CD4-positive, alpha-beta T cell treated with Interferon gamma for 1 hour (primary cell): Measurements from ENCODE around the gene CAB39.

Experiments
- DNase-seq: peaks from one replicate; pipeline ENCODE4 v3.0.0-alpha.2; 2020

The CAB39 gene

GRCh38 chr2:230787101-230787500, 74.5 kb downstream of the CAB39 start:
- DNase-seq, result no peak

- no peak for DNase-seq
Measured at GRCh38 chr2:230788554-230789175, 76.0 kb downstream of the CAB39 start.

GRCh38 chr2:230790981-230791380, 78.3 kb downstream of the CAB39 start:
- no peak for DNase-seq

- peak; percentile 64 for DNase-seq
Measured at GRCh38 chr2:230793572-230794359, 81.1 kb downstream of the CAB39 start.

DNA sequence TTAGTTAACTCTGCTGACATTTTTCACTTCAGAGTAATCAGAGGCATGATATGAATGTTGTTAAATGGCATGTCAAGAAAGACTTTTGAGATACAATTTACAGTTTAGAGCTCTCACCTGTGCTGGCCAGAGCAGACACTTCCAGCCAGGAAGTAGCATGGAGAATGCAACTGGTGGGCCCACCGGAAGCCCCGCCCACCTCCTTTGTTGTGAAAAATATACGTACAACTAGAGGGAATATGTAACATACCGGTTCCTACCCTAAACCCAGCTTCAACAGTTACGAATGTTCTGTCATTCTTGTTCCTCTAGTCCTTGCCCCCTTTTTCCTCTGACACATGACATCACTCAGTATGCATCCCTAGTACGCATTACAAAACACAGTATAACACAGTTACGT, 81.9 kb downstream of the CAB39 start:
- no peak for DNase-seq

GRCh38 chr2:230795856-230796255, 83.2 kb downstream of the CAB39 start:
- no peak for DNase-seq

DNA sequence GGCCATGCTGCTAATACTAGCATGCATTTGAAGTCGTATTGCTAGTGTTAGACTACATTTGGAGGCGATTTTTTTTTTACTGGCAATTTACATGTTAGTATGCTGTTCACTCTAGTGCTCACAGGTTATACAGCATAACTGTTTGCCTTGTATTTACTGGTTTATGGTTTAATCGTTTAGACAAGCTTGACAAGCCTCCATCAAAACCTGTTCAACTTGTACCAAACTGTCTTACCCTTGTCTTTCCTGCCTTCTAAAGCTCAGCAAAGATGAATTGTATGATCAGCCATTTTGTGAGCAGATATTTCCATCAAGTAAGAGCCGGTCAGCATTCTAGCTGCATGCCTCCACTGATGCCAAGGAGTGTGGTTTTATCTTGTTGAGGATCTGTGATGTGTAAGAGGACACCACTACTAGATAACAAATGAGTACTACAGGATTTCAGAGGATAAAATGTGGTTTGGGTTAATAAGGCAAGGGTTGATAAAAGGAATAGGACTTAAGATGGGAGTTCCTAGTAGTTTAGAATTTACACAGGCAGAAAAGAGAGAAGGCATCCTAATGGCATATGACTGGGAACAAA, 83.7 kb downstream of the CAB39 start:
- DNase-seq, result no peak

DNA sequence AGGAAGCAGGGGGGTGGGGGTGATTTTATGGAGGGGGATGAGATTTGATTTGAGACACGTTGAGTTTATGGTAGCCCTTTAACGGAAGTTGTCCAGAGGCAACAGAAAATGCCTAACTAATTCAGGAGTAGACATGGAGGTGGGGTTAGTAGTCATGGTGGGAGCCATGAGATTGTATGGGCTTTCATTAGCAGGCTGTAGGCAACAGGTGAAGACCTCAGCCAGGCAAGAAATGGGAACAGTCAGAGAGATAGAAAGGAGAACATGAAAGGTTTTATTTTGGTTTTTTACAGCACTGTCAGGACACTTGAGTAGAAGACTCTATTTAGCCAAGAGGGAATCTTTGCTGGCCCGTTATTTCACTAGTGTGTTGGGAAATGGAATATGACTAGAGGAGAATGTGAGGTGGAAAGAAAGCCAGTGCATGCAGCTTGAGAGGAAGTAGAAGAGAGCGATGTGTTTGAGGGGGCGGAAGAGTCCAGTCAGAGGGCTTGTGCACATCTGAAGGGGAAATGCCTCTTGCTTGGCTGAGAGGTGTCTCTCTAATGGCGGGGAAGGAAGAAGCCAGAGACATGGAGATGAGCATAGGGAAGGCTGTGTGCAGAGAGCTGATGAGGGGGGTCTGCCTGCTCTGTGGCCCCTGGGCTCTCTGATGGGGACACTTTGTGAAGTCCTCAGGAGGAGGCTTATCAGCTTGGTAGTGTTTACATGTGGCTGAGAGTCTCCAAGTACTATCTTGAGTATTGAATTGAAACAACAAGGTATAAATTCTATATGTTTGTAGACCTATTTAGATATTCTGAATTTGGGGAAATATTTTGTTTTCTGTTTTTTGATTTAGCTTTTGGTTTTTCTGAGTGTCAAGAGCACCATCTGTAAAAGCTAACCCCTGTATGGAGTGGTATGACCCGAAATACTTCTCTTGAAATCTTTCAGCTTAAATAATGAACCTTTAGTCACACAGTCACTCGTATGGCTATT, 85.2 kb downstream of the CAB39 start:
- peak; percentile 16 for DNase-seq

- DNase-seq, result no peak
Measured at GRCh38 chr2:230798769-230799399, 86.2 kb downstream of the CAB39 start.

GRCh38 chr2:230805353-230806017, 92.8 kb downstream of the CAB39 start:
- DNase-seq, result no peak

DNA sequence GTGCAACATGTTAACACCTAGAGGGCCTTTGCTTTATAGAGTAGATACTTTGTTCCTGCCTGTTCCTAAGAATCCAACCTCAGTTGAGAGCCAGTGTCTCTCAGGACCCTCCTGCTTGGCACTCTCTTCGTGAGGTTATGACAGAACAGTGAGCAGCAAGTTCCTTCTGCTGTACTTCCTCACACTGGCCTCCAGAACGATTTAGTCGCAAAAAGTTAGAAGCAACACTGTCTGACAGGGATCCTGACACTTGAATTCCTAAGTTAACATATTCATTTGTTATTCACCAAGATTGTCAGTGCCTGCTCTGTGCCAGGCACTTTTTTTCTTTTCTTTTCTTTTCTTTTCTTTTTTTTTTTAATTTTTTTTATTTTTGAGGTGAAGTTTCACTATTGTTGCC, 95.1 kb downstream of the CAB39 start:
- no peak for DNase-seq

- no peak for DNase-seq
Measured at GRCh38 chr2:230809015-230809414, 96.4 kb downstream of the CAB39 start.

GRCh38 chr2:230809677-230810251, 97.1 kb downstream of the CAB39 start:
- no peak for DNase-seq

- no peak for DNase-seq
Measured at GRCh38 chr2:230811508-230811907, 98.9 kb downstream of the CAB39 start.

- no peak for DNase-seq
Measured at GRCh38 chr2:230812033-230812432, 99.4 kb downstream of the CAB39 start.

DNA sequence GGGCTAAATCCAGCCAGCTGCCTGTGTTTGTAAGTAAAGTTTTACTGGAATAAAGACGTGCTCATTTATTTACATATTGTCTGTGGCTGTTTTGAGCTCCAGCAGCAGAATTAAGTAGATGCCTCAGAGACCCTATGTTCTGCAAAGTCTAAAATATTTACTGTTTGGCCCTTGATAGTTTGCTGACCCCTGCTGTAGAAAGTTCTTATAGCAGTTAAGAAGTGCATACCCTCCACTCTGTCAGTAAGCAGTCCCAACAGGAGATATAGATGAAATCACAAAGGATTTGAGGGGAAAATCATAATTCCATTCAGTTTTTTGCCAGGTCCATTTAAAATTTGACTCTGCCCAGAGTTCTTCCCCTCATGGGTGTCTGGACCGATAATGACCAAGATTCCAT, 102.0 kb downstream of the CAB39 start:
- no peak for DNase-seq

- no peak for DNase-seq
Measured at GRCh38 chr2:230815088-230815487, 102.4 kb downstream of the CAB39 start.

DNA sequence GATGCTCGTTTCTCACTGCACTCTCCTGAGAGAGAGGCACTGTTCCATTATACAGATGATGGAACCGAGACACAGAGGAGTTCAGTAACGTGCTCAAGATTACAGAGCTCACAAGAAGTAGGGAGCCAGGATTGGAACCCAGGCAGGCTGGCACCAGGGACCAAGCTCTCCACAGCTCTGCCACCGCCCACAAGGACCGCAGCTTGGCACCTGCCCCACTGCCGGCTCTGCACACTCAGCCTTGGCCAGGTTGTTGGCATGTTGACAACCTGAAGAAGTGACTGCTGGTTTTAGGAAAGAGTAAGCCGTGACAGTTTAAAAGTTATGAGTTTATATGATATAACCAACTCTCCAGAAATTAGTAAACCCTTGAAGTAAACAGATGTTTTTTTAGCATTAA, 104.1 kb downstream of the CAB39 start:
- DNase-seq, result no peak

- DNase-seq, result no peak
Measured at GRCh38 chr2:230819433-230819832, 106.8 kb downstream of the CAB39 start.

DNA sequence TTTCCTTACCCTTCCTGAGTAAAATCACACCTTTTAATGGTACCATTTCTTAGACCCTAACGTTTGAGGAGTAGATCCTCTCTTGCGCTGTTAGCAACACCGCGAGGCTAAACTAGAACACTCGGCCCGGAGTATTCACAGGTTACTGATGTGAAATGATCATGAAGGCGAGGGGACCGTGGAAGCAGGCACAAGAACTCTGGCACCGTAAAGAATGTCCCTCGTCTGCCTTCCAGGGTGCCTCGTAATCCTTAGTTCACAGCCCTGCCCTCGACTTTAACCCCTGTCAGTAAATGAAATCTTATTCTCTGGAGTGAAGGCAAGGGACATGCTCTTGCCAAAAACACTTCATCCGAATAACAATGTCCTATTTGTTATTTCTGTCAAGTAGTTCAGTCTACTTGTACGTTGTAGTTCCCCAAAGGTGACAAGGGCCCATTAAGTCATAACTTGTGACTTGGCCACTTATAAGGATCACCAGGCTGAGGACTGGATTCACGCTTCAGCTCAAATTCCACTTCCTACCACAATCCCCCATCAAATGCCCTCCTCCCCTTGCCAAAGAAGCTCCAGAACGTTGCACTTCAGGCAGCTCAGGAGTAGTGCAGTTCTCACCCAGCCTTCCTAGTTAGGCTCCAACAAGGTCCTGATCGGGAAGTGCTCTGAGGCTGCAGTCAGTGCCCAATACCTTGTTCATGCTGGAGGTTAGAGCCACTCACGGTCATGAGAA, 108.8 kb downstream of the CAB39 start:
- DNase-seq, result no peak

DNA sequence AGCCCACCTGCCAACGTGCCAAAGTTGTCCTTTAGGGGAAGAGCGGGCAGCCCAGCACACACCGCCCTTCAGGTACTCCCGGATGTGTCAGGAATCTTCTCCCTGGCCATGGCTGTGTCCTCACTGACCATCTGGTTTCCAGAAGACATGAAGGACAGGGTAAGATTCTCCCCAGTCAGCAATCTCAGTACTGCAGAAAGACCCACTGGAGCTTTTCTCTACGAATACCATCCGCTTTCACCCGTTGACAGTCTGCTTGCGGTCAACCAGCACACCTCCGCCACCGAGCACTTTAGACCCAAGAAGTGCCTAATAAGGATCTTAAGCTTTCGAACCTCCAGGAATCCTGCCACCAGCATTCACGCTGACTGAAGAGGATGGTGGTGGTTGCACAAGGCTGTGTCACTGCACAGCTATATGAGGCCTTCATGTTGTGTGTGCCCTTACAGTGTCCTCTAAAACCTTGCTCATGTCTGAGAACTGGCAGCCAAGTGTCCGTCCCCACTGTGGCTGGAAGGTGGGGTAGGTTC, 109.4 kb downstream of the CAB39 start:
- DNase-seq, result no peak
